GM18499 (cell line): ENCODE data around the gene TAAR5.
"Not testable (repeated sequence)": the region's sequence is repeated elsewhere in the genome, so short reads cannot be mapped to it uniquely, and the experiment has no call there.

Experiments
- ATAC-seq: cut with Tn5 transposase; IDR thresholded peaks from one replicate; pipeline ENCODE4 v1.9.1; 2021; ENCODE audit warnings: moderate number of reproducible peaks; ENCODE audit not compliant: insufficient read depth, unreplicated experiment

TAAR5 gene

DNA sequence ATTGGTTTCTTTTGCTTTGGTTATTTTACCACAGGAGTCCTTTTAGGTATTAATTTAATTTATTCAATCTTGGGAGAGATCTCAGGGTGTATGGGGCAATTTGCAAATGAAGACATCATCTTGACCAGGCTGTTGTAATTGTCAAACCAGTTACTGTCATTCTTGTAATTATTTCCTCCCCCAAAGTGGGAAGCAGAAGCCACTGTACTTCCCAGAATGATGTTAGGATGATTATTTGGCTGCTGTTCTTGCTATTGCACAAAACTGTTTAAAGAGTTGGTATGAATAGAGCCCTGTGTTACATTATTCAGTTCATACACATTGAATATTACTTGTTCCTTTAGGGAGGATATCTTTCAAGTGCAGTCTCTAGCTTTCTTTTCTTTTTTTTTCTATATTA, 17.8 kb downstream of the TAAR5 start:
- ATAC-seq = no peak

DNA sequence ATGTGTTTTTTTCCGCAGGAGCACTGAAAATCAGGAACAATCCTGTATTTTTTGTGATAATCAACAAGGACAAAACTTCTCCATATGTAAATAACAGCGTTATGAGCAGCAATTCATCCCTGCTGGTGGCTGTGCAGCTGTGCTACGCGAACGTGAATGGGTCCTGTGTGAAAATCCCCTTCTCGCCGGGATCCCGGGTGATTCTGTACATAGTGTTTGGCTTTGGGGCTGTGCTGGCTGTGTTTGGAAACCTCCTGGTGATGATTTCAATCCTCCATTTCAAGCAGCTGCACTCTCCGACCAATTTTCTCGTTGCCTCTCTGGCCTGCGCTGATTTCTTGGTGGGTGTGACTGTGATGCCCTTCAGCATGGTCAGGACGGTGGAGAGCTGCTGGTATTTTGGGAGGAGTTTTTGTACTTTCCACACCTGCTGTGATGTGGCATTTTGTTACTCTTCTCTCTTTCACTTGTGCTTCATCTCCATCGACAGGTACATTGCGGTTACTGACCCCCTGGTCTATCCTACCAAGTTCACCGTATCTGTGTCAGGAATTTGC, 19.2 kb downstream of the TAAR5 start, which contains the start of gene TAAR6:
TSS of gene TAAR6 (plus strand) at position 102 of the 557 bp plus-strand sequence. CDS start at position 102, 0 bp downstream.
- ATAC-seq = no peak

DNA sequence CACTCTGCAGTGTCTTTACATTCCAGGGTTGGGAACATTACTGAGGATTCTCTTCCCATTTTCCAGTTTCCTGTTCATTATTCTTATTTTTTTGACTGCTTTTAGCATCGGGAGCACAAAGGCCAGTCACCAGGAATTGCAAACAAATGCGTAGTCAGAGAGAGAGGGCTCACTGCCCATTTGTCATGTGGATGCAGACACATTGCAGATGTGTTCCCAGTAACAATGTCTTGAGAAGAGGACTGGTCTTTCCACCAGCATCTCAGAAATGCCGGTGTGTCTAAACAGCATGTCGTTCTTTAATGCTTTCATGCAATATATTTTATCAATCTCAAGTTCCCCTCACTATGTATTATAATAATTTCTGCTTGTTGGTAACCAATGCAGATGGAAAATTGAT, 20.4 kb downstream of the TAAR5 start:
- no peak for ATAC-seq

DNA sequence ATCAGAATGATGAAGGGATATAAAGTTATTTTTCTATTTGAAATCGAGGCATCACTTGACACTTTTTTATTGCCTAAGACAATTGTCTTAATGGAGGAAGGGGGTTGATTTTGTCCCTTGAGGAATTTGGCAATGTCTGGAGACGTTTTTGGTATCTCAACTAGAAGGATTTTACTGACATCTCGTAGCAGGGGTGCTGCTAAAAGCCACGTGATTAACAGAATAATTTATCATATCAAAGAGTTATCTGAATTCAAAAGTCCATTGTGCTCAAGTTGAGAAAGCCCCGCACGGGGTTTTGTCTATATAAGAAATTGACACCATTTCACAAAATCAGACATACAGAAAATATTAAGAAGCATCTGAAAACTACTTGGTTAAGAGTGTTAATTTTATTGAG, 20.9 kb downstream of the TAAR5 start:
- no peak for ATAC-seq

DNA sequence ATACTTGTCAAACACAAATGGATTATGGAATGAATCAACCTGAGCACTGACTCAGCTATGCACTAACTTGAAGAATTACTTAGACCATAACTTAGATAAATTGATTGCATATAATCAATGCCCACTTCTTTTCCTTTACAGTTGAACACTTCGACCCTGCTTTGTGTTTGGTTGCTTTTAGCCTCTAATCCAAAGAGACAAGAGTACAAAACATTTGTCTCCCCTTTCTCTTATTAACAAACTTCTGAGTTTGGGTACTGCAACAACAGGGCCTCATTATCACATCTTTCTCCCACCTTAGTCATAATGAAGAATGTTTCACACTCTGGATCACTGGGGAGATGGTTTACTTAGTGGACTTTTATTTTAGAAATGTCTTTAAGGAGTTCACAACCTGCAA, 22.0 kb downstream of the TAAR5 start:
- ATAC-seq = no peak

DNA sequence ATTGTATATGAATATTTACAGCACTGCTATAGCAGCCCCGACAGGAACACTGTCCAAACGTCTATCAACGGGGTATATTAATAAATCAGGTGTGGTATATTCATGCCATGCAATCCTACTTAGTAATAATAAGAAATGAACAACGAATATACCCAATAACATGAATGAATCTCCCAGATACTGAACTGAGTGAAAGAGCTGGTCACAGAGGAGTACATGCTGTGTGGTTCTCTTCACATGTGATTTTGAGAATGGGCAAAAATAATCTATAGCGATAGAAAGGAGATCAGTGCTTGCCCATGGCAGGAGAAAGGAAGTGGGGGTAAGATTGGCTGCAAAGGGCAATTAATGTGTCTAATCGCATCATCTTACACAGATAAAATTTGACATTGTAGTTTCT, 23.1 kb downstream of the TAAR5 start:
- ATAC-seq = no peak

DNA sequence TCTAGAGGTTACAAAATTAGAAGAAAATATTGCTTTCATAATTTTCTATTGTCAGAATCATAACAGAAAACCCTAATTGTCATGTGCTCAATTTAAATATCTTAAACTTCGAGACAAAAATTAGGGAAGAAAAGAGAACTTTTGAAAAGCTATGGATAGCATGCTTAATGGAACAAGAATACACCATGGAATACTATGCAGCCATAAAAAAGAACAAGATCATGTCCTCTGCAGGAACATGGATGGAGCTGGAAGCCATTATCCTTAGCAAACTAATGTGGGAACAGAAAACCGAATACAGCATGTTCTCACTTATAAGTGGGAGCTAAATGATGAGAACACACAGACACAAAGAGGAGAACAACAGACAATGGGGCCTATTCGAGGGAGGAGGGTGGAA, 29.5 kb downstream of the TAAR5 start:
- not testable (repeated sequence) for ATAC-seq

DNA sequence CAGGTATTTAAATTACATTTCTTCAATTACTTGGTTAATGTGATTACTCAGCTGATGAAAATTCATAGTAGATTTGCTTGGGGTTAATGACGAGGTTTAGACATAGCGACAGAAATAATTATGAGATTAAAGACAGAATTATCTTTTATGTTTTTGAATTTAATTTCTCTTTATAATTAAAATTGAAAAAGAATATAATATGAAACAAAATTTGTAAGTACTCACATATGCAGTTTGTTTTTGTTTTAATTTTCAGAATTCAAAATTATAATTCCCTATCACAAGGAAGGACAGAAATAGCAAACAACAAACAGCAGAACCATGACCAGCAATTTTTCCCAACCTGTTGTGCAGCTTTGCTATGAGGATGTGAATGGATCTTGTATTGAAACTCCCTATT, 37.2 kb downstream of the TAAR5 start, which contains the start of gene TAAR8:
TSS of gene TAAR8 (plus strand) at position 301 of the 400 bp plus-strand sequence. CDS start at position 322, 21 bp downstream.
- ATAC-seq = no peak

DNA sequence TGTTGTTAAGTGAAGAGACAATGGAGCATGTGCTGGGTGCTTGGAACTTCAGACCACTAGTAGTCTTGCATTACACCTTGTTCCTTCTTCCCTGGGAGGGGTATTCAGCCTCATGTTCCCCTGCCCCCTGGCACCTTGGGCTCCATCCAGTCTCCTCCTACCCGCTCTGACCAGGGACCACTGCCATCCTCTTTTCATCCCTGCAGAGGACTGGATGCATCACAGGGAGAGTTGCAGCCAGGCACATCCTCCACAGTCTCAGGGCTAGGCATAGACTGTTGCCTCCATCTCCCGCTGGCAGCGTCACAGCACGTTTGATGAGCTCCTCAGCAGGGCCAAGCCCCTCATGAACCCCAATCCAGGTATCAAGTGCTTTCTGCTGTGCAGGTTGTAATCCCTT, 38.3 kb downstream of the TAAR5 start:
- no peak for ATAC-seq

DNA sequence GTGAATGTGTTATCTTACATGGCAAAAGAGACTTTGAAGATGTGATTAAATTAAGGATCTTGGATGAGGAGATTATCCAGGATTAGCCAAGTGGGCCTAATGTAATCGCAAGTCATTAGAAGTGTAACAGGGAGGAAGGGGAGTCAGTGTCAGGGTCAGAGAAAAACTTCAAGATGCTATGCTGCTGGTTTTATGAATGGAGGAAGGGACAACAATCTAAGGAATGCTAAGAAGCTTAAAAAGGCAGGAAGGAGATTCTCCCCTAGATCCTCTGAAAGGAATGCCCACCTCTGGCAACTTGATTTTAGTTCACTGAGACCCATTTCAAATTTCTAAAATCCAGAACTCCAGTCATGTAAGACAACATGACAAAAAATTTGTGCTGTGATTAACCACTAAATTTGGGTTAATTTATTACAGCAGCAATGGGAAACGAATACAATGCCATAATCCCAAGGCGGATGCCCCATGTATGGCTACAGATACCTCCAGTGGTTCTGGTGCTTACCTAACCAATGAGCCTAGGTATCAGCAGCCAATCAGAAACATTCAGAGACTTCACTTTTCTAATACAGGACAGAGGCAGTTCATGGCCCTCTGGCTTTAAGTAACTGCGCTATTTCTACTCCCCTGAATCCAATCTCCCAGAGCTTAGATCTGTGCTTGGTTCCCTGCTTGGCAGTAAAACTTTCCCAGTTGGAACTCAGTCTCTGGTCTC, 40.6 kb downstream of the TAAR5 start:
- no peak for ATAC-seq

DNA sequence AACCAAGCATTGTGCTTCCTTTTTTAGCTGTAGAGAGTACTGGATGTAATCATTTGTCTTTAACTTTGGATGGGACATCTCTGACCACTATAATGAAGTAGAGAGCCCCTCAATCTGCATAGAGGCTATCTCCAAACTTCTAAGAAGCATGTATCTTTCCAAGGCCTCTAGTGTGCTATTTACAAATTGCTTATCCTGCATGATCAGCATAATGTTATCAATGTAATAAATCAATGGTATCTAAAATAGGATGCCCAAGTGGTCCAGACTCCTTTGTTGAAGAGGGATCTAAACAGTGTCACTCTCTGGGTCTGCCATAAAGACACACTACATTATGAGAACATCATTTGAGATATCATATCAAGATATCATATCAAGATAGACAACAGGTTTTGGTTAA, 44.7 kb downstream of the TAAR5 start:
- no peak for ATAC-seq
